EH (cell line): ENCODE results near the gene TNNI2.

Source experiments
- DNase-seq: peaks from one replicate; pipeline ENCODE4 v3.0.0-alpha.2; 2015; ENCODE audit warnings: low read depth

The TNNI2 gene

GRCh38 chr11:1821562-1821961, 17.2 kb upstream of the TNNI2 start:
- DNase-seq: no peak

GRCh38 chr11:1822648-1823375, 16.0 kb upstream of the TNNI2 start:
- no peak for DNase-seq

- no peak for DNase-seq
Measured at GRCh38 chr11:1823376-1824220, 15.2 kb upstream of the TNNI2 start.

GRCh38 chr11:1824221-1825038, 14.4 kb upstream of the TNNI2 start:
- no peak for DNase-seq

GRCh38 chr11:1825039-1825740, 13.6 kb upstream of the TNNI2 start:
- no peak for DNase-seq

- DNase-seq: no peak
Measured at GRCh38 chr11:1825785-1826451, 12.9 kb upstream of the TNNI2 start.

- peak; percentile 36 for DNase-seq
Measured at GRCh38 chr11:1826552-1827094, 12.2 kb upstream of the TNNI2 start.

GRCh38 chr11:1827095-1827813, 11.5 kb upstream of the TNNI2 start:
- DNase-seq: peak; percentile 84

- DNase-seq: no peak
Measured at GRCh38 chr11:1827931-1828330, 10.8 kb upstream of the TNNI2 start.

- DNase-seq: no peak
Measured at GRCh38 chr11:1828542-1828941, 10.2 kb upstream of the TNNI2 start.

- peak; percentile 83 for DNase-seq
Measured at GRCh38 chr11:1829039-1829820, 9.6 kb upstream of the TNNI2 start.

GRCh38 chr11:1830004-1830321, 8.8 kb upstream of the TNNI2 start:
- no peak for DNase-seq

GRCh38 chr11:1830322-1831223, 8.2 kb upstream of the TNNI2 start:
- peak; percentile 3 for DNase-seq

- DNase-seq: no peak
Measured at GRCh38 chr11:1831338-1832210, 7.2 kb upstream of the TNNI2 start.

GRCh38 chr11:1832211-1832919, 6.4 kb upstream of the TNNI2 start:
- peak; percentile 18 for DNase-seq

GRCh38 chr11:1832920-1833295, 5.9 kb upstream of the TNNI2 start:
- no peak for DNase-seq

- no peak for DNase-seq
Measured at GRCh38 chr11:1834062-1834610, 4.6 kb upstream of the TNNI2 start.
